Germinal center (tissue), 1 donor: ENCODE measurements around the gene PI16.

Experiments
- DNase-seq: peaks from one replicate; pipeline ENCODE4 v3.0.0; 2012; ENCODE audit warnings: mixed read lengths, low spot score

Gene PI16

DNA sequence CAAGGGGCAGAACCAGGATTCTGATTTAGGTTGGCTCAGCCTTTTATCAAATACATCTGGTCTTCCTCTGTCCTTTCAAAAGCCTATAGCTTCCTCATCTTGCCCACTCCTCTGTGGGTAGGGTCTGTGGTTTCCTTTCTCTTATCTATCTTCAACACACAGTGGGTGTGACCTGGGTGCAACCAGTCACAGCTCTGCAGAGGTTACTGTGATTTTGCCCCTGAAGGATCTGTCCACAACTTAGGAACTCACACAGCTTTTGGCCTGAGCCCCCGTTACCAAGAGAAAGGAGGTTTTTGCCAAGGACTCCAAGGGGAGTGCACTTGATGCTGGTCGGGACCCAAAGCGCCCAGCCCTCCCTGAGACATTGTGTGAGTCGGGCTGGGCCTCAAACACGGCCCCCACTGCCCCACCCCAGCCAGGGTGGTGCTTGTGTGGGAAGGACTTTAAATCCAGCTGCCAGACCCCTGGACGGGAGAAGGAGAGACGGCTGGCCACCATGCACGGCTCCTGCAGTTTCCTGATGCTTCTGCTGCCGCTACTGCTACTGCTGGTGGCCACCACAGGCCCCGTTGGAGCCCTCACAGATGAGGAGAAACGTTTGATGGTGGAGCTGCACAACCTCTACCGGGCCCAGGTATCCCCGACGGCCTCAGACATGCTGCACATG, at the start of gene PI16:
TSS of gene PI16 (plus strand) at position 477 of the 670 bp plus-strand sequence. CDS start at position 500, 23 bp downstream.
- DNase-seq, result no peak

- no peak for DNase-seq
Observed at GRCh38 chr6:36904851-36905393, 49.6 kb upstream of the PI16 start.

GRCh38 chr6:36906539-36907325, 47.8 kb upstream of the PI16 start:
- no peak for DNase-seq

DNA sequence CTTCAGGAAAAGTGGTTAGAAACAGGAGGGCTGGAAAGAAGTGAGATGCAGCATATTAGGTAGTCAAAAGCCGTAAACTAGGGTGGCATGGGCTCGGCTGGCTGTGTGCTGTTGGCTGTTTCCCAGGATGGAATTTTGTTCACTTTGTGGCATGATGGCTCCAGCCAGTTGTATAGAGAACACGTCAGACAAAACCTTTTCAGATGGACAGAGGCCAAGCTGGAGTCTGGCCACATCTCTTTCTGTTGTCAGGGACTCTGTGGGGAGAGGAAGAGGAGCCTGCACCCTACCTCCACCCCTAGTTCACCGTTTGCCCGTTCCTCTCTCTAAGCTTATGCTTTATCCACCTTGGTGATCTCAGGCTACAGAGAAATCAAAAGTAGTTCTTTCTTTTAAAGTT, 46.8 kb upstream of the PI16 start:
- no peak for DNase-seq

DNA sequence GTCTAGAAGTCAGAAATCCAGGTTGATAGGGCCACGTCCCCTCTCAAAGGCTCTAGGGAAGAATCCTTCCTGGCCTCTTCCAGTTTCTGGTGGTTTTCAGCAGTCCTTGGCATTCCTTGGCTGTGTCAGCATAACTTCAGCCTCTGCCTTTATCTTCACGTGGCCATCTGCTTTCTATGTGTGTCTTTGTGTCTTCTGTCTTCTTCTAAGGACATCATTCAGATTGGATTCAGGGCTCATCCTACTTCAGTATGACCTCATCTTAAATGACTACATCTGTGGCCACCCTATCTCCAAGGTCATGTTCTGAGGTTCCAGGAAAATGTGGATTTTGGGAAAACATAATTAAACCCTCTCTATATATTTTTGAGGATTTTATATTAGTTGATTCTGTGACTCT, 45.8 kb upstream of the PI16 start:
- DNase-seq, result no peak

DNA sequence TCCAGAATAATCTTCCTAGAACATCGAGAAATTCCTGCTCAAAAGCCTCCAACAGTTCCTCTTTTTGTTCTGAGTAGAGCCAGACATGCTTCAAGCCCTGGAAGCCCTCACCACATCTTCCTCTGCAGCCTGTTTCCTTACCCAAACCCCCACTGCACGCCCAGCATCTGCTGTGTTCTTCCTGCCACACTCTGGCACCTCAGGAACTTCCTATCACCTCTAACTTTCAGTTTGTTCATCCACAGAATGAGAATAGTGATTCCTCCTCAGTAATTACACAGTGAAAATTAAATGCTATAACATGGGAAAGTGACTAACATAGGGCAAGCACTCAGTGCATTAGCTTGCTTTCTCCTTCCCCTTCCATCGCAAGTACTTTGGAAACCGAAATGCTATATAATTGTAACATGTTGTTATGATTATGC, 42.5 kb upstream of the PI16 start:
- DNase-seq, result no peak

DNA sequence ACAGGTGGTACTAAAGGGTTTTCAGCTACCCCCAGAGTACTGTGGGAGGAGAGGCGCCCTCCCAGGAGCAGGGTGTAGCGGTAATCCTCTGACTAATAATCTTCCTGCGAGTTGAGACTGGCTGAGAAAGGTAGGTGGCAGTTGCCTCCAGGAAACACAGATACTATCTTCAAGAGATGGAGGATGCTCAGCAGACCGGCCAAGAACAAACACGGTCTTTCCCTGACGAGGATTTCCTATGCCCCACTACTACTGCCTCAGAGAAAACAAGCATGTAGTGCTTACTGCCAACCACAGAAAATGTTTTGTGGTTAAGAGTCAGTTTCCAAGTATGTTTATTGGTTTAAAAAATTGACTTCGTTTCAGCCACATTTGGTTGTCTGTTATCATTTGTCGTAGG, 42.0 kb upstream of the PI16 start:
- DNase-seq, result no peak

DNA sequence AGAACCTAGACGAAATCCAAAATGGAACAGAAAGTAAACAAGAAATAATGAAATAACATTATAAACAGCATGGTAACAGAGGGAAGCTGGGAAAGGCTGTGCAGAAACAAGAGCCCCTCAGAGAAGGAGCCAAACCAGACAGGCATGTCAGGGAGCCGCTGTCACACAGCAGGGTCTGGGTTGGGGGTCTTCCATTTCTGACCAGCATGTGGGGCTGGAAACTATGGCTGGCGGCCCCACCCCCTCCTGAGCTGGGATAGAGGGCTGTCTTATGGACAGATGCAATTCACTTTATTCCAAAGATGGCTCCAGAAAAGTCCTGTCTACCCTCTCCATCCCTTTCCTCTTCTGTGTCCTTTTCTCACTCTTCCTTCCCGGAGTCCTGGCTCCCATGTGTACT, 41.5 kb upstream of the PI16 start:
- DNase-seq, result no peak

DNA sequence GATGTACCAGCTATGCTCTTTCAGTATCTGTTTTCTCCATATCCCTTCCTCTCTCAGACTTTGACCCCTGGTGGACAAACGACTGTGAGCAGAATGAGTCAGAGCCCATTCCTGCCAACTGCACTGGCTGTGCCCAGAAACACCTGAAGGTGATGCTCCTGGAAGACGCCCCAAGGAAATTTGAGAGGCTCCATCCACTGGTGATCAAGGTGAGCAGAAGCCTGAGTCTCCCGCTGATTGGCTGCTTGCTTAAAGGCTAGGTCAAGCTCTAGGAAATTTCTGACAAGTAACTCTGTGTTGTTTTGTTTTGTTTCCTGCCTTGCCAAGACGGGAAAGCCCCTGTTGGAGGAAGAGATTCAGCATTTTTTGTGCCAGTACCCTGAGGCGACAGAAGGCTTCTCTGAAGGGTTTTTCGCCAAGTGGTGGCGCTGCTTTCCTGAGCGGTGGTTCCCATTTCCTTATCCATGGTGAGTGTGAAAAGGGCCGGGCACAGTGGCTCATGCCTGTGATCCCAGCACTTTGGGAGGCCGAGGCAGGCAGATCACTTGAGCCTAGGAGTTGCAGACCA, 40.2 kb upstream of the PI16 start:
- no peak for DNase-seq

GRCh38 chr6:36915599-36915998, 38.9 kb upstream of the PI16 start:
- DNase-seq, result no peak

DNA sequence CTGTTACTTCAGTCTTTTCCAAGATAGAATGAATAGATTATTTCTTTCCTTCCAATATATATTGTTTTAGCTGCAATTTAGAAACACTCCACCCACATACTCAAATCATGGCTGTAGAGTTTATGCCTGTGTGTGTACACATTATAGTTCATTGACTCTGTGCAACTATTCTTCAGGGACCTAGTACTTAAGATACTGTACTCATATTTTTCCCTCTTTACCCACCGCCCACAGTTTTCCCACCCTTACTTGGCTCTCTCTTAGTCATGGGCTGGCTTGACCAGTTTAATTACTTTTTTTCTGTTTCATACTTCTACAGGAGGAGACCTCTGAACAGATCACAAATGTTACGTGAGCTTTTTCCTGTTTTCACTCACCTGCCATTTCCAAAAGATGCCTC, 38.4 kb upstream of the PI16 start:
- no peak for DNase-seq

DNA sequence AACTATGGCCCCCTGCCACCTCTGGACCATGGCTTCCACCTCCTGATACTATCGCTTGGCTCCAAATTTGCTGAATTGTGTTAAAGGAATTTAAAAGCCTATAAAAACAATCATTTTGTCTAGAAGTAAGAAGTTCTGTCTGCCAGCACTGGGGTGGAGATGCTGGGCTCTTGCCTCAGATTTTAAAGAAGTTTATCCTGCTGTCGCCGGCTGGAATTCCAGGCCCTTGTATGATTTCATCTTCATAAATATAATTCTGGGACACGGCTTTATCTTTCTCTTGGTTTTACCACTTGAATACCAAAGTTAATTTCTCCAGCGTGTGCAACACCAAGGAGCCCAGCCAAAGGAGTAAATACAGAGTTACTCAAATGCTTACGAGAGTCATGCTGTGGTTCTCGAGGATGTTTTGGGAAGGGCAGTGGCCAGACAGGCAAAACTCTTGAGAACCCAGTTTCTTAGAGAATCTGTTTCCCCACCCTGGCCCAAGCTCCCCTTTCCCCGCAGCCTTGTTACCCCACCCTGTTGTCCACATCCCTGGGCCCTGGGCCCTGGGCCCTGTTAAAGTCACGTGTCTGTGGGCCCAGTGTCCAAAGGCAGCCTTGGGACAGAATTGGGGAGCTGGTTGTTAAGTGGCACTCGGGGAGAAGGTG, 36.9 kb upstream of the PI16 start:
- no peak for DNase-seq

- DNase-seq, result no peak
Observed at GRCh38 chr6:36920049-36920448, 34.5 kb upstream of the PI16 start.

DNA sequence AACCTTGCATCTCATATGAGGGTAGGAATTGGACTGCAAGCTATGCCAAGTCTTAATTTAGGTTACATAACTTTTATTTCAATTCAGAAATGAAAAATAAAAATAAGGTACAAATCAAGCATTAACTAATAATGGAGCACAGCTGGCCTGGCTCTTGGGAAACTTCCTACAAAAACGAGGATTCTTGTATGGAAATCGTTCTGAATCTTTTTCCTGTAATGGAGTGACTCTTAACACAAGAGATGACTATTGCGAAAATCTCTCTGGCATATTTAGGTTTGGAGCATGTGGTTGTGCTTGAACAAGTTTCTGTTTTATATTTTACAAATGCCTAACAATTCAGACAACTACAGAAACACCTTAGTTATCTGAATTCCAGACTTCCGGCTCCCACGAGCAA, 34.0 kb upstream of the PI16 start:
- DNase-seq, result no peak

GRCh38 chr6:36924131-36924530, 30.4 kb upstream of the PI16 start:
- DNase-seq, result no peak

DNA sequence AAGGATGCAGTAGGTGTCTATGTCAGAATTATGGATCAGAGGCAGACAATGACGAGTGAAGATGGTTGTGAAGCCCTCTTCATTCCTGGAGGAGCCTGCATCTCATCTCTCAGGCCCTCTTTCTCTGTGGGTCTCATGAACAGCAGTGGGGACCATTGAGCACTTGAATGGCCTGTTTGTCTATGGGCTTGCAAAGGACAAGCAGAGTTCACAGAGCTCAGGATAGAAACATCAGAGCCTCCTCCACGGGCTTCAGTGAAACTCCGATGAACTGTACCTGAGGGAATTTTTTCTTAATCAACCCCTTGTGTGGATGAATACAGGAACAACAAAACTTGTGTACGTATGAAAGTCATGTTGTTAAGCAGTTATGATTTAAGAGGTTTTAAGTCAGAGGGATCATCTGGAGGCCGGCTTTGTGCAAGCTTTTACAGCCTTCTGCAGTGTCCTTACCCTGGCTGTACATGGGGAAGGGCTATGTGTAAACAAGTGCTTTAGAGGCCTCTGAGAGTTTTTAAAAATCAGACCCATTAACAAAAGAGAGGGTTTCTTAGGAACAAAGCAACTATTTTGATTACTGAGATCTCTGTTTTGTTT, 29.7 kb upstream of the PI16 start:
- no peak for DNase-seq

DNA sequence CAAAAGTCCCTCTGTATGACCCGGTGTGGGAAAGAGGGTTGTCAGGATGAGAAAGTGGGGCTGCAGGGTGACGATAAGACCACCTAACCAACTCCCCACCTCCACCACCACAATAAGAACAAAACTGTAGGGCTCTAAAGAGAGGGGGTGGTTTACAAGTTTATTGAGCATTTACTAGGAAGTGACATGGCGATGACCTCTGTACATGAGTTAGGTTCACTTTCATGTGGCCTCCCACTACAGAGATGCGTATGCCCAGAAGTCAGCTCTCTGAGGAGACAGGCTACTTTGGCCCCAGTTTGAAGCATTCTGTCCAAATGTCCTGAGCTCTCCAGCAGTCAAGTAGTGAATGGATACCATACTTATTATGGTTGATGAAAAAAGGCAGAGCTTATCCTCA, 28.7 kb upstream of the PI16 start:
- no peak for DNase-seq

DNA sequence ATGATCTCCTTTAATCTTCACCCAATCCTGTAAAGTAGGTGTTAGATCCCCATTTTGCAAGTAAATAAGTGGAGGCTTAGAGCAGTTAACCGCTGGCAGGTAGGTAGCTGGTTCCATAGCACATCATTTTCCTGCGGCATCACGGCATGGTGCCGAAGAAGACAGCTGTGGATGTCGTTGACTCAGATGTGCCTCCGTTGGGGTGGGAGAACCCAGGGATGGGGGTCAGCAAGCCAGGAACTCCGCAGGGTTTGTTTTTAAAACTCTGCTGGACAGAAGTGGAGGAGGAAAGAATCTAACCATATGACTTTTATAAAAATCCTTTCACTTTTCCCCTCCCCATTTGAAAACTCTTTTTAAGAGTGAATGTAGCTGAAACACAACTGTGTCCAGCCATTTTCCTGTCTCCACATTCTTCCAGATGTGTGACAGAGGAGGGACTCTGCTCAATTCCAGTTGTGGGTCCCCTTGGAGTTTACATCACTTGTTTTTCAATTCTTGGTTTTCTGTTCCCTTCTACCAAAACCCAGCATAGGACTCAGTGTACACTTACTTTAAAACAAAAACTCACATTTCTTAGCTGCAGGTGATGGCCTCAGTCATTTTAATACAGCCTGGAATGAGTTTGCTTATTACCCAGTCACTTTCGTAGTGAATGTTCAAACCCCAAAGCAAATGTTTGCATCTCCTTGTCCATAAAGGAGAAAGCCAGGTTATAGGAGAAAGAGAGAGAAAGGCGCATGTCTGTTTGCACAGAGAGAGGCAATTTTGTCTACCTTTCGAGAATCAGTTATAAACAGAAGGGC, 27.6 kb upstream of the PI16 start:
- no peak for DNase-seq

DNA sequence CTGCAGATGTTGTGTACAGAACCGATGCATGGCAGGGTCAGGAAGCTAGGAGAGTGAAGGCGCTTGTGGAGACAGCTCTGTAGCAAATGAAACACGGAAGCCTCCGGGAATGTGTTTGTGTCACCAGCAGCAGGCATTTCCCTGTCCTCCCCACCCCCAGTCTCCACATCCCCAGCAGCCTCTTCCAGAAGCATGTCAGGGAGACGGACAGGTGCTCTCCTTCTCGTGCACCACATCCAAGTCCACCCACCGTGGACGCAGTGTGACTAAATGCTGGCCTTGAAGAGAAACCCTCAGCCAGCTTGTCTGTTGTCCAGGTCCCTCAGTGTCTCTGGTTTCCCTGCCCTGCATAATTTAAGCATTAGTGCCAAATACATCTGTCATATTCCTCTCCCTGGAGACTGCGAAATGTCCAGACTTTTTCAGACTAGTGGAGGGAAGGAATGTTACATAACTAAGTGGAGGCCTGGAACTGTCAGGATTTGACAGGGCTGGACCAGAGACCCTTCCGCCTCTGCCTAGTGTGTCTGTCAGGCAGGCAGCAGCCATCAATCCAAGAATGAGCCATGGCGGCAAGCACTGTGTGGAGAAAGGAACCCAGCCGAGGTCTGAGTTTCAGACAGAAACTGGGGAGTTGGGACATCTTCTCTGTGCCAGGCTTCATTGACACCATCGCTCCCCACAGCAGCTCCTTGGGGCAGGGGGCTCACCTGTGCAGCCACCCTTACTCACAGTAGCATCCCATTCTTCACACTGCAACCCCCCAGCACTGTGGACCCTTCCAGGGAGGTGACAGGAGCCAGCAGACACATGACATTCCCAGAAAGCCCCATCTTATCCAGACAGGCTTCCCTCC, 26.6 kb upstream of the PI16 start:
- no peak for DNase-seq

- no peak for DNase-seq
Observed at GRCh38 chr6:36928547-36928918, 26.0 kb upstream of the PI16 start.
